ENCODE results near the gene COPE. TPM values are rescaled to one million over a fixed set of nuclear protein-coding genes. Genes with fewer than 3 reads are reported as not detected.

COPE gene
- polyA plus RNA-seq, 1 donor (not counting 4 experiments of a cell fraction or from before 2014, with no cell fraction given), result 109 TPM

DNA sequence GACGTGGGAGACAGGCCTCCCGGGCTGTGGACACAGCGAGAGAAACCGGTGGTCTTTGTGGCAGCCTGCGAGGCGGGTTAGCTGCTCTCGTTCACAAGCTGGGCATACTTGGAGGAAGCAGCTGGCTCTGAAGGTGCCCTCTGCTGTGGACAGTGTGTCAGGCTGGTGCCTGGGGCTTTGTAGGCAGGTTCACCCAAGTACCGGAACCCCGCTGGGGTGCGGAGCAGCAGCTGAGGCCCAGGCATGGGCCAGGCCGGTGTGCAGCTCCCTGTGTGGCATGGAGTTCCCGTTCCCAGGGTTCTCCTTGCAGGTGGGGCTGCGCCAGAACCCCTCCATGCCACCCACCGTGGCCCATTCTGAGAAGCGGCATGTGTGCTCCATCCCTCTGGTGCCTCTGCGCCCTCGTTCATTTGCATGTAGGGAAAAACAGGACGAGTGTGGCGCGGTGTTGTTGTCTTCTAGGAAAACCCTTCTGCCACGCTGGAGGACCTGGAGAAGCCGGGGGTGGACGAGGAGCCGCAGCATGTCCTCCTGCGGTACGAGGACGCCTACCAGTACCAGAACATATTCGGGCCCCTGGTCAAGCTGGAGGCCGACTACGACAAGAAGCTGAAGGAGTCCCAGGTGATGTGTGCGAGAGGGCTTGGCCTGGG lies 67.4 kb downstream of the COPE start:
- DNase-seq (ENCODE audit: low read depth, low spot score) (no peak), FAIRE-seq (no peak)
- dilution Hi-C loops (cut with MboI; ENCODE audit: extremely low pct_ligation_motif_present, low sequenced_read_pairs), result no loop called here
- Histone ChIP-seq H3K79me2 (ENCODE audit: control insufficient read depth, insufficient read depth, low read length) (peaks cover 58% of the 10 kb centered on the region), H3K27me3 (ENCODE audit: control insufficient read depth, extremely low read depth, insufficient read depth, low read length) (no peaks in the 10 kb centered on the region), H2AFZ (ENCODE audit: control insufficient read depth, low read length) (no peak overlapping the region), H3K9me1 (ENCODE audit: control insufficient read depth, extremely low read depth, insufficient read depth, low read length) (peaks cover 2% of the 10 kb centered on the region), H3K4me2 (ENCODE audit: control insufficient read depth, extremely low read depth, insufficient read depth, low read depth, low read length) (no peak overlapping the region), H4K20me1 (ENCODE audit: control insufficient read depth, extremely low read depth, insufficient read depth, low read length) (peaks cover 32% of the 10 kb centered on the region), H3K27ac (ENCODE audit: control insufficient read depth, insufficient read depth, low read length) (no peak overlapping the region), H3K4me1 (ENCODE audit: control insufficient read depth, extremely low read depth, insufficient read depth, low read length) (peaks cover 34% of the 10 kb centered on the region), H3K9me3 (ENCODE audit: control insufficient read depth, low read depth, low read length) (no peaks in the 10 kb centered on the region), H3K36me3 (ENCODE audit: control insufficient read depth in 2 of 2, extremely low read depth in 1 of 2, insufficient read depth in 2 of 2, low read length in 2 of 2) (peaks cover 40 to 68% of the 10 kb centered on the region in 2 experiments), H3K4me3 (ENCODE audit: control insufficient read depth in 2 of 3, extremely low read depth in 1 of 3, insufficient read depth in 2 of 3, low read depth in 1 of 3, low read length in 3 of 3) (no peak overlapping the region), H3K9ac (ENCODE audit: control insufficient read depth, extremely low read depth, insufficient read depth, low read length) (no peak overlapping the region)
- TF ChIP-seq, protein P1, sequence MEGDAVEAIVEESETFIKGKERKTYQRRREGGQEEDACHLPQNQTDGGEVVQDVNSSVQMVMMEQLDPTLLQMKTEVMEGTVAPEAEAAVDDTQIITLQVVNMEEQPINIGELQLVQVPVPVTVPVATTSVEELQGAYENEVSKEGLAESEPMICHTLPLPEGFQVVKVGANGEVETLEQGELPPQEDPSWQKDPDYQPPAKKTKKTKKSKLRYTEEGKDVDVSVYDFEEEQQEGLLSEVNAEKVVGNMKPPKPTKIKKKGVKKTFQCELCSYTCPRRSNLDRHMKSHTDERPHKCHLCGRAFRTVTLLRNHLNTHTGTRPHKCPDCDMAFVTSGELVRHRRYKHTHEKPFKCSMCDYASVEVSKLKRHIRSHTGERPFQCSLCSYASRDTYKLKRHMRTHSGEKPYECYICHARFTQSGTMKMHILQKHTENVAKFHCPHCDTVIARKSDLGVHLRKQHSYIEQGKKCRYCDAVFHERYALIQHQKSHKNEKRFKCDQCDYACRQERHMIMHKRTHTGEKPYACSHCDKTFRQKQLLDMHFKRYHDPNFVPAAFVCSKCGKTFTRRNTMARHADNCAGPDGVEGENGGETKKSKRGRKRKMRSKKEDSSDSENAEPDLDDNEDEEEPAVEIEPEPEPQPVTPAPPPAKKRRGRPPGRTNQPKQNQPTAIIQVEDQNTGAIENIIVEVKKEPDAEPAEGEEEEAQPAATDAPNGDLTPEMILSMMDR (optimal IDR thresholded peaks at IDR 0.05 in 1 of 3, IDR thresholded peaks at IDR 0.05 in 1 of 3, conservative IDR thresholded peaks at IDR 0.05 in 1 of 3; ENCODE audit: extremely low read depth in 1 of 3, insufficient read depth in 2 of 3, low read length in 3 of 3), result no peak

DNA sequence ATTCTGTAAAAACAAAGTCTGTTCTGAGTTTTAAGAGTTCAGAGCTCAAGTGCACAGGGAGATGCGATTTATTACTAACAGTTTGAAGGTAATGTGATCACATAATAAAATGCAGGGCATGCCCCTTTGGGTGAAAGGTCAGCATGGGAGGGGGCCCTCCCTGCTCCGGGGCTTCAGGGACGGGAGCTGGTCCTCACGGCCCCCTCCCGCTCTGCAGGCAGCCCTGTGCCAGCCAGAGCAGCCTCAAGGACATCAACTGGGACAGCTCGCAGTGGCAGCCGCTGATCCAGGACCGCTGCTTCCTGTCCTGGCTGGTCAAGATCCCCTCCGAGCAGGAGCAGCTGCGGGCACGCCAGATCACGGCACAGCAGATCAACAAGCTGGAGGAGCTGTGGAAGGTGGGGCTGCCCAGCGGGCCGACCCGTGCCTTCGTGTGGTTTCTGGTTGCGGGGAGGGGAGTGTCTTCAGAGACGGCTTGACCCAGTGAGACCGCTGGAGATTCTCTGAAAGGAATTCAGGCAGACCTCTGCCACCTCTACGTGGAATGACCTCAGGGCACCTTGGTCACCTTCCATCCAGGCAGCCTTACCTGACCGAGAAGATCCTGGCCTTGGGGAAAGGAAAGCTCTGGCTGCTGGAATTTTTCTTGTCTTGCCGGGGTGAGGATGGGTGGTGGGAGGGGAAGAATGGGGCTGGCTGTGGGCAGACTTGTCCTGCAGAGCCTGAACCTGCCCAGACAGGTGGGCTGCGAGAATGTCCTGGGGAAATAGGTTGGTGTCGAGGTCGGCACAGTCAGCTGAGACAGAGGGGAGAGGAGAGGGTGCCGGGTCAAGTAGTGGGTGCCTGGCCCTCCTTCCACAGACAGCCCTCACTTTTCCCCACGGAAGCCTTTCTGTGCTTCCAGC lies 68.5 kb downstream of the COPE start:
- Histone ChIP-seq H3K27ac (ENCODE audit: control insufficient read depth, insufficient read depth, low read length) (no peak overlapping the region), H3K4me3 (ENCODE audit: control insufficient read depth in 2 of 3, extremely low read depth in 1 of 3, insufficient read depth in 2 of 3, low read depth in 1 of 3, low read length in 3 of 3) (no peak overlapping the region), H3K9ac (ENCODE audit: control insufficient read depth, extremely low read depth, insufficient read depth, low read length) (no peak overlapping the region), H3K9me3 (ENCODE audit: control insufficient read depth, low read depth, low read length) (no peaks in the 10 kb centered on the region), H3K36me3 (ENCODE audit: control insufficient read depth in 2 of 2, extremely low read depth in 1 of 2, insufficient read depth in 2 of 2, low read length in 2 of 2) (peaks cover 36 to 62% of the 10 kb centered on the region in 2 experiments), H3K79me2 (ENCODE audit: control insufficient read depth, insufficient read depth, low read length) (peaks cover 65% of the 10 kb centered on the region), H3K4me1 (ENCODE audit: control insufficient read depth, extremely low read depth, insufficient read depth, low read length) (peaks cover 39% of the 10 kb centered on the region), H4K20me1 (ENCODE audit: control insufficient read depth, extremely low read depth, insufficient read depth, low read length) (peaks cover 36% of the 10 kb centered on the region), H3K27me3 (ENCODE audit: control insufficient read depth, extremely low read depth, insufficient read depth, low read length) (no peaks in the 10 kb centered on the region), H3K4me2 (ENCODE audit: control insufficient read depth, extremely low read depth, insufficient read depth, low read depth, low read length) (no peak overlapping the region), H3K9me1 (ENCODE audit: control insufficient read depth, extremely low read depth, insufficient read depth, low read length) (peaks cover 2% of the 10 kb centered on the region), H2AFZ (ENCODE audit: control insufficient read depth, low read length) (no peak overlapping the region)
- FAIRE-seq, result no peak
- dilution Hi-C loops (cut with MboI; ENCODE audit: extremely low pct_ligation_motif_present, low sequenced_read_pairs), result no loop called here
- TF ChIP-seq, protein P1 (optimal IDR thresholded peaks at IDR 0.05 in 1 of 3, IDR thresholded peaks at IDR 0.05 in 1 of 3, conservative IDR thresholded peaks at IDR 0.05 in 1 of 3; ENCODE audit: extremely low read depth in 1 of 3, insufficient read depth in 2 of 3, low read length in 3 of 3), result no peak
- DNase-seq (ENCODE audit: low read depth, low spot score), result no peak
